Measurements from ENCODE around the gene CLEC4G.
"Not testable (repeated sequence)": the region's sequence is repeated elsewhere in the genome, so short reads cannot be mapped to it uniquely, and the experiment has no call there.

CLEC4G gene

DNA sequence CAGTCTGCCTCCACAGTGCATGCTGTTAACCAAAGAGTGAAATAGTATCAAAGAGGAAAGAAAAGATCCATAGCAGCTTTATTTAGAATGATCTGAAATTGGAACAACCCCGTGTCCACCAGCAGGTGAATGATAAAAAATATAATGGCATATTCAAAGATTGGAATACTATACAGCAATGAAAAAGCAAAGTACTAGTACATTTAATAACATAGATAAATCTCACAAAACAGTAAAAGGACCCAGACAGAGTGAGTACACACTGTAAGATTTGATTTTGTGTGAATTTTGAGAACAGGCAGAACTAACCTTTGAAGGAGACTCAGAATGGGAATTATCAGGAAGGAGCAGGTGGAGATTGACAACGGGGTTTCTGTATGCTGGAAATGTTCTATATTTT, 16.3 kb upstream of the CLEC4G start:
- H3K4me3 ChIP-seq, result no peak overlapping the region
- H3K27ac ChIP-seq, result no peak overlapping the region

DNA sequence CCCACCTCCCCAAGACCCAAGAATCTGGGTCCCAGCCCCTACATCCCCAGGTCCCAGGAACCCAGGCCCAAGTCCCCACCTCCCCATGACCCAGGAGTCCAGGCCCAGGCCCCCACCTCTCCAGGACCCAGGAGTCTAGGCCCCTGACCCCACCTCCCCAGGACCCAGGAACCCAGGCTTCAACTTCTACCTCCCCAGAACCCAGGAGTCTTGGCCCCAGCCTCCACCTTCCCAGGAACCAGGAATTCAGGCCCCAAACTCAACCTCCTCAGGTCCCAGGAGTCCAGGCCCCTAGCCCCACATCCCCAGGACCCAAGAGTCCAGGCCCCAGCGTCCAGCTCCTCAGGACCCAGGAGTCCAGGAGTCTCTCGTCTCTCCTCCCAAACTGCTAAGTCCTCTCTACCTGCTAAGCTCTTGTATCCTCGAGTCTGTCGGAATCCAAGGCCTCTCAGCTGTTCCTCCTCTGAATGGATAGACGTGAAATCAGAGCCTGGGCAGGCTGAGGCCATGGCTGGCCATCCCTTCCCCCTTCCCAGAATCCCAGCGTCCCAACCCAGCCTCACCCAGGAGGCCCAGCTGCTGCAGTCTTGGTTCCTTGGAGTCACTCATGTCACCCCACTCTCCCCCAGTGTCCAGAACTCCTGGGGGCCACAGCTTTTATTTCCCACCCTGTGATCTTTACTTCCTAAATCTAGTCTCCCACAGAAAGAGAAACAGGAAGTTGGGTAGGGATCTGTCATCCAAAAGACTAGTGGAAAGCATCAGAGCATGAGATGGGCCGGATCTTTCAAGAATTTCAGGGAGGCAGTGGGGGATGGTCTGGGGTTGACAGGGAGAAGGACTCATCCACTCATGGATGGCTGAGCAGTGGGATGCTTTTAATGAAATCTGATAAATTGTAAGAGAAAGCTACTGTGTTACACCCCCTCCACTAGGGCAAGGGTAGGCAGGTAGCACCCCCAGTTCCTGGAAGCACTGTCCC, 15.3 kb upstream of the CLEC4G start, which contains the start of gene CD209:
CD209 (minus strand) TSS at position 632 of the 982 bp plus-strand sequence; CDS start at position 609, 23 bp downstream.
- Histone ChIP-seq H3K4me3 (peak within 1 kb of the TSS in 1 of 7 experiments; percentile 4), H3K27ac (peak within 1 kb of the TSS in 7 of 21 experiments; percentile 1 to 54 (median 18))

DNA sequence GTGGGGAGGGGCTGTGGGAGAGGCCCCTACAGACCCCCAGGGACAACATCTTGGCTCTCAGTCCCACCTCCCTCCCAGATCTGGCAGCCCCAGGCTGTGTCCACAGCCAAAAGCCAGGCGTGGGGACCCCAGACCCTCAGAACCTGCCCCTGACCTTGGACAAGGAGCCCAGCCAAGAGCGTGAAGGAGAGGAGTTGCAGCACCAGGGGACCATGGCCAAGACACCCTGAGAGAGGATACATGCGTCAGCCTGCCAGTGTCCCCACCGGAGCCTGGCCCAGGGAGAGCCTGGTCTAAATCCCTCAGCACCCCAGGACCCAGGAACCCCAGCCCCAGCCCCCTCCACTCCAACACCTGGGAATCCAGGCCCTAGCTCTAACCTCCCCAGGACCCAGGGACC, 14.4 kb upstream of the CLEC4G start:
- H3K4me3 ChIP-seq, result not testable (repeated sequence)
- H3K27ac ChIP-seq, result peak overlapping the region in 4 of 21 experiments; percentile 1 to 54 (median 24)

DNA sequence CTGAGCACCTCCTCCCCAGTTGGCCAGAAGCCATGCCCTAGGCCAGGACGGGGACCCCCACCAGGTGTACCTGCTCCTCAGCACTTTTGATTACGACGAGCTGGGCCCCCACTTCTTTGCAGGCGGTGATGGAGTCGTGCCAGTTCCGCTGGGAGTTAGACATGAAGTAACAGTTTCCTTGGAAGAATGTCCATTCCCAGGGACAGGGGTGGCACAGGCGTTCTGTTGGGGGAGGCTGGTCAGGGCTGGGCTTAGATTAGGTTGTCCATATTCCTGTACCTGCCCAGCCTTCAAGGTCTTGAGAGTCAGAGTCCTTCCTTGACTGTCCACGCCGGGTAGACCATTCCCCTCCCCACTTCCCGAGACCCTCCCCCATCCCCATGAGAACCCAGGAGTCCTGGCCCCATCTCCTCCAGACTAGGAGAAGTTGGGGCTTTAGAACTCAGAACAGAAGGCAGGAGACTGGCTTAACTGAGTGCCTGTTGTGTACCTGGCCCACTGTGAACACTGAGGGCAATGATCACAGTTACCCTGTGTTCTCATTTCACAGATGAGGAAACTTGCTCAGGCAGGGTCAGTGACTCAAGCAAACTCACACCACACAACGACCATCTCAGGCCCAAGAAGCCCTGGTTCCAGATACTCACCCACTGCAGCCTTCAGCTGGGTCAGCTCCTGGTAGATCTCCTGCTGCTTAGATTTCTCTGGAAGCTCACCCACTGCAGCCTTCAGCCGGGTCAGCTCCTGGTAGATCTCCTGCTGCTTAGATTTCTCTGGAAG, 13.2 kb upstream of the CLEC4G start:
- Histone ChIP-seq H3K27ac (no peak overlapping the region), H3K4me3 (no peak overlapping the region)

DNA sequence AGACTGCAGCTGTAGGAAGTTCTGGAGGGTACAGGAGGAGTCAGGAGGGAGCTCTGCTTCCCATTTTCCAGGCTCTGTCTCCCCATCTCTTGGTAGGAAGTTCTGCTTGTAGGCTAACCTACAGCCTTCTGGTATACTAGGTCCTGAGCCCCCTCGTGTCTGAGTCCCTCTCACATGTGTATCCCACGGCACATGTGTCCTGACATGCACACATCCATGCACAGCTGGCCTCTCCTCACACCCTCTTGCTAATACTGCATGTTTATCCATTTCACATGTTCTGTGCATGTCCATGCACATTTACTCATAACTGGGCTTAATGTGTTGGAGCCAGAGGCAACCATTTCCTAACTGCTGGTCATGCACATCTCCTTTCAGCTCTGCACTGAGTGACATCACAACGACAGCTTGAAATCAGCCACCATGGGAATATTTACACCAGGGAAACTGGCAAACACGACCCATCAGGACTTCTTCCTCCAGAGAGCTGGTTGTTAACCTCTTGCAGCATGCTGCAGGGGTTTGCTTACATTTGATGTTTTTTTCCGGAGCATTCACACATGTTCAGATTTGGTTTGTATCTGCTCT, 12.4 kb upstream of the CLEC4G start:
- no peak overlapping the region for H3K4me3 ChIP-seq

DNA sequence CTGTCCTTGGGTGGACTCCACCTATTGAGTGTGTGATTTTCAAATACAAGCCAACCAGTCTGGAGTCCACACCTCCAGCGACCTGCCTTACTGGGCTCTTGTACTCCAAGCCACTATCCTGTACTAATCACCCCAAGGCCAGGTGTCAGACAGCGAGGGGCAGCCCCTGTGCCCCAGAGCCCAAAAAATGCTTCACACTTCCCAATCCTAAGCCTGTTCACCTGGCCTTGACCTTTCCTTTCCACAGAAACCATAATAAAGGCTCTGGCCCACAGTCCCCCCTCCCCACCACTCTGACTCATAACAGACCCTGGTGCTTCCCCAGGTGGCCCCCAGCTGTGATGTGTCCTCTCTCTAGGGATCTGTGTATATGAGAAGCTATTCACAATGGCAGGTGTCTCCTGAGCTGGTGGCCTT, 11.5 kb upstream of the CLEC4G start:
- Histone ChIP-seq H3K27ac (no peak overlapping the region), H3K4me3 (no peak overlapping the region)

More for the DNA sequence above, 12.4 kb upstream of the CLEC4G start:
- no peak overlapping the region for H3K27ac ChIP-seq

DNA sequence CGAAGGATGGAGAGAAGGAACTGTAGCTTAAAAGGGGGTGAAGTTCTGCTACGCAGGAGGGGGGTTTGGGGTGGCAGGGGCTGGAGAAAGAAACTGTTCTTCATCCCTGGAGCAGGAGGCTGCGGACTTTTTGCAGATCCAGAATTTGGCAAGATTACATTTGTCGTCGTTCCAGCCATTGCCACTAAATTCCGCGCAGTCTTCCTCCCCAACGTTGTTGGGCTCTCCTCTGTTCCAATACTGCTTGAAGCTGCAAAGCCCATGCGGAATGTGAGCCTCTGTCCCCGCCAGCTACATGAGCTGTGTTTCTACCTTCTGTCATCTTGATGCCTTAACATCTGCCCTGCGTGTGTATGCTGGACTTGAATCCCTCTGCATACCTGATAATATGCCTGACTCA, 11.1 kb upstream of the CLEC4G start:
- H3K27ac ChIP-seq, result no peak overlapping the region
- no peak overlapping the region for H3K4me3 ChIP-seq

DNA sequence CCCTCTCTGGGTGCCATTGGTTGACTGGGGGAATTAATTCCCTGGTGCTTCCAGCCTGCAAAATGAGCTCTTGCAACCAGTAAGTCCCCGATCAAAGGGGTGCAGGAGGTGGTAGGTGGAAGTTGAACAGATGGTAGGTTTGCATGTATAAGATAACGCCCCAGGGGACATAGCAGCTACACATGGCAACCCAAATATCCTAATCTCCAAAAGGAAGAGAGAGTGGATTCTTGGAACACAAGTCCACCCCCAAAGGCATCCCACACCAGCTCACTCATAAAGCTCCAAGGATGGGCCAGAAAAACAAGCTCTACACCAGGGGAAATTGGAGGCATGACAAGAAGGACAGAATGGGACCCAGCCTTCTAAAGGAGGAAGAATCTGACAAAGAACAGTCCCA, 10.7 kb upstream of the CLEC4G start:
- Histone ChIP-seq H3K4me3 (no peak overlapping the region), H3K27ac (no peak overlapping the region)

DNA sequence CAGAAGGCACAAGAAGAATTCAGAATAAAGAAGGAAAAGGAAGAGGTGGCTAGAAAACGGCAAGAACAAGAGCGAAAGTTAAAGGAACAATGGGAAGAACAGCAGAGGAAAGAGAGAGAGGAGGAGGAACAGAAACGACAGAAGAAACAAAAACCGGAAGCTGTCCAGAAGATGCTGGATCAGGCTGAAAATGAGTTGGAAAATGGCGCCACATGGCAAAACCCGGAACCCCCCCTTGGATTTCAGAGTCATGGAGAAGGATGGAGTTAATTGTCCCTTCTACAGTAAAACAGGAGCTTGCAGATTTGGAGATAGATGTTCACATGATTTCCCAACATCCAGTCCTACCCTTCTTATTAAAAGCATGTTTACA, 8.8 kb upstream of the CLEC4G start:
- Histone ChIP-seq H3K4me3 (no peak overlapping the region), H3K27ac (peak overlapping the region in 1 of 21 experiments; percentile 50)

DNA sequence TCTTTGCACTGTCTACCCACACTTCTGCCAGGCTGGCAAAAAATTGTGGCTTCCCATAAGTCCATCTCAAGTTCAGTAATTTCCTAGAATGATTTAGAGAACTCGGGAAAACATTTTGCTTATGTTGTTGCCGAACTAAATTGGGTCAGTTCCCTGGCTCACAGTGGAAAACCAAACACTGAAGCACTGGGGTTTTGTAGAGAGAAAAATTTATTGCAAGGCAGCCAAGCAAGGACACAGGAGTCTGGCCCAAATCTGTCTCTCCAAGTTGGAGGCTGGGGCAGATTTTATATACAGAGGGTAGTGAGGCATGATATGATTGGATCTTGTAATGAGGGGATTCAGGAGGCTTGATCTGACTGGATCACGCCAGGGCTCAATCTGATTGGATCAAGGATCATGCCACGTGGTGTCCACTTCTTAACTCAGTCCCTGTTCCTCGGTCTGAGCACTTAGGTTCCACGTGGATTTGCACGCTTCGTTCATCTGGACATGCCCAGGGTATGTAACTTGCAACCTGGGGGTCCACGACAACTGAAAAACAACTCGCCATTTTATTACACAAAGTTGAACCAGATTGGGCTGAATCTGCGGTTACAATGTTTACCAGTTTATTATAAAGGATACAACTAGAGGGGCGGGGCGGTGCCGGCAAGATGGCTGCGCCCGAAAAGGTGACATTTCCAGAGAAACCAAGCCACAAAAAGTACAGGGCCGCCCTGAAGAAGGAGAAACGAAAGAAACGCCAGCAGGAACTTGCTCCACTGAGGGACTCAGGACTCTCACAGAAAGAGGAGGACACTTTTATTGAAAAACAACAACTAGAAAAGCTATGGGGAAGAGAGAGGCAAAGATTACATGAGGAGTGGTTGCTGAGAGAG, 8.1 kb upstream of the CLEC4G start:
- Histone ChIP-seq H3K27ac (peak overlapping the region in 2 of 21 experiments; percentile 33 to 50), H3K4me3 (no peak overlapping the region)

DNA sequence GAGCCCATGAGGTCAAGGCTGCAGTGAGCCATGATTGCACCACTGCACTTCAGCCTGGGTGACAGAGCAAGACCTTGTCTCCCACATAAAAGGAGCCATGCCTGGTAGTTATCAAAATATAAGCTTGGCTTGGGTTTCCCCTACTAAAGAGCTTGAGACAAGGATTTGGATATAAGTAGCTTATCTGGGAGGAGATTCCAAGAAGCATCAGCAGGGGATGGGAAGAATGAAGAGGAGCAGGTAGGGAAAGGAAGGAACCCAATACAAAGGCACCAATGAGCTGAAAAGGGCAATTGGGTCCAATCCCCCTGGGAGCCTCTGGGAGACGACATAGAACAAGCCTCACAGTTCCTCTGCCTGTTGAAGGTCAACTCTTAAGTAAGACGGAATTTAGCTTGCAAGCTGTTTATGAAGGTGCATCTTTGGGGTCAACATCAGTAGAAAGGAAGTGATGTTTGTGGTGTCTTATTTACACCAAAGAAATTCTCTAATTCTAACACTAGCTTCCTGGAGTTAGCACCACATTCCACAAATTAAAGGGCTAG, 7.4 kb upstream of the CLEC4G start:
- Histone ChIP-seq H3K27ac (no peak overlapping the region), H3K4me3 (no peak overlapping the region)

DNA sequence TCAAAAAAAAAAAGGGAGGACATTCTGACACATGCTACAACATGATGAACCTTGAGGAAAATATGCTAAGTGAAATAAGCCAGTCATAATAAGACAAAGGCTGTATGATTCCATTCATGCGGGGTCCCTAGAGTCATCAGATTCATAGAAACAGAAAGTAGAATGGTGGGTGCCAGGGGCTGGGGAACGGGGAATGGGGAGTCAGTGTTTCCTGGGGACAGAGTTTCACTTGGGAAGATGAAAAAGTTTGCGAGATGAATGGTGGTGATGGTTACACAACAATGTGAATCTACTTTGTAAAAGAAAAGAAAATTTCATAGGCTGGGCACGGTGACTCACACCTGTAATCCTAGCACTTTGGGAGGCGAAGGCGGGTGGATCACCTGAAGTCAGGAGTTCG, 6.1 kb upstream of the CLEC4G start:
- Histone ChIP-seq H3K4me3 (no peak overlapping the region), H3K27ac (no peak overlapping the region)

DNA sequence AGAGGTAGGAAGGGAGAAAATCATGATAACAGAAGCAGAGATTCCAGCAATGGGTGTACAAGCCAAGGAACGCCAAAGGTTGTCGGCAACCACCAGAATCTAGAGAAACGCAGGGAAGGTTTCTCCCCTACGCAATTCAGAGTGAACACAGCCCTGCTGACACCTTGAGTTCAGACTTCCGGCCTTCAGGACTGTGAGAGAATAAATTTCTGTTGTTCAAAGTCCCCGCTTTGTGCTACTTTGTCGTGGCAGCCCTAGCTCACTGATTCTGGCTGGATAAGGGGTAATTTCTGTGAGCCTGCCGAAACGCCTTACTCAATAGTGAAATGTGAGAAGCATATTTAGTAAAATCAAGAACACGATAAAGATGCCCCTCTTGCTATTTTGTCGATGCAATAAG, 5.3 kb upstream of the CLEC4G start:
- Histone ChIP-seq H3K27ac (no peak overlapping the region), H3K4me3 (no peak overlapping the region)

DNA sequence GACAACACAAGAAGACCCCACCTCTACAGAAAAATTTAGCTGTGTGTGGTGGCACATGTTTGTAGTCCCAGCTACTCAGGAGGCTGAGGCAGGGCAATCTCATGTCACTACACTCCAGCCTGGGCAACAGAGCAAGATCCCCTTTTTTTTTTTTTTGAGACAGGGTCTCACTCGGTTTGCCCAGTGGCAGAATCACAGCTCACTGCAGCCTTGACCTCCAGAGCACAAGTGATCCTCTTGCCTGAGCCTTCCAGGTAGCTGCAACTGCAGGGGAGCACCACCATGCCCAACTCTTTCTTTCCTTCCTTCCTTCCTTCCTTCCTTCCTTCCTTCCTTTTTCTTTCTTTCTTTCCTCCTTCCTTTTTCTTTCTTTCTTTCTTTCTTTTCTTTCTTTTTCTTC, 4.2 kb upstream of the CLEC4G start:
- H3K27ac ChIP-seq, result no peak overlapping the region

DNA sequence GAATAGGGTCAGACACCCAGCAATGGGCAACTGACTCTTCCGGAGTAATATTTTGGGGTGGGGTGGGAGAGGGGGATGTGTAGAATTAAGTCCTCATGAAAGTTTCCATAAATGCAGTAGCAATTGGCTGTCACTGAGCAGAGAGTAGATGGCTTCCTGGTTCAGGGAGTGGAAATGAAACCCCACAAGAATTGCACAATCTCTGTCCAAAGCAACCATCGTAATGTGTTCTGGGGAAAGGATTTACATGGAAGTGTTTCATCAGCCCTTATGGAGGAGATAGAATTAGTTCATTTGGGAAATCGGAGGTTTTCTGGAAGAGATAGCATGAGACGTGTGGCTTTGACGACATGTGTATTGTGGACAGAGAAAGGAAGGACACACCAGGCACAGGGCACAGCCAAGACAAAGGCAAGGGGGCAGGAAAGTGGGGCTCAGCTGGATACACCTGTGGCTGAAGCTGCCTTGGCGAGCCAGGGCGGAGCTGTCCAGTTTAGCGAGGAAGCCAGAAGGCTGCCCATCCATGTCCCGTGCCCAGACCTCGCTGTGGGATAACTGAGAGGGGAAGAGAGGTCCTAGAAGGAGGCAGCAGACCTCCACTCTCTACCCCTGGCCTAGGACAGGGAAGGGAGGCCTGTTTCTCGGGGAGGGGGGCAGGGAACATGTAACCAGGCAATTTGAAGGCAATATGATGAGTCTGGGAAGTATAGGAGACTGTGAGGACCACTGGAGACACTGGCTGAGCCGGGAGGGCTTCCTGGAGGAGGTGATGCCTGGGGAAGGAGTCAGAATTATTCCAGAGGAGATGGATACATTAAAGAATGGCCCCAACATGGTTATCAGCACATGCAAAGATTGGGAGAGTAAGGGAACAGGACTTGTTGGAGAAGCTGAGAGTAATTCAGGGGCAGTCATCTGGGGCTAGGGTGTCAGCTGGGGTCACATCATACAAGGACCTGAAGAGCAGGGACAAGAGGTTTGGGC, 2.6 kb upstream of the CLEC4G start:
- H3K4me3 ChIP-seq, result no peak overlapping the region
- H3K27ac ChIP-seq, result peak overlapping the region in 3 of 21 experiments; percentile 6 to 23 (median 9)

More for the DNA sequence above, 4.2 kb upstream of the CLEC4G start:
- H3K4me3 ChIP-seq, result no peak overlapping the region

DNA sequence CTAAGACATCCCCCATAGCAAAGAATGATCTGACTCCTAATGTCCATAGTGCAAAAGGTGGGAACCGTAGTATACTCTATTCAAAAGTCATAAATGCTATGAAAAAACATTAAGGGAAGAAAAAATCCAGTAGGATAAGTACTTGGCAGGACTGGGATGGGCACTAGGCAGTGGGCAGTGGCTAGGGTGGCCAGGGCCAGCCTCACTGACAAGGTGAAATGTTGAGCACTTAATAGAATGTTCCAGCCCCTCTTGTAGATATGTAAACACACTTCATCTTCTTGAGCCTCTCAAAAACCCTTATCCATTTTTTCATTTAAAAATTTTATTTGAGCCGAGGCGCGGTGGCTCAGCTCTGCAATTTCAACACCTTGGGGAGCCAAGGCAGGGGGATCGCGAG, 1.5 kb upstream of the CLEC4G start:
- Histone ChIP-seq H3K27ac (no peak overlapping the region), H3K4me3 (no peak overlapping the region)

DNA sequence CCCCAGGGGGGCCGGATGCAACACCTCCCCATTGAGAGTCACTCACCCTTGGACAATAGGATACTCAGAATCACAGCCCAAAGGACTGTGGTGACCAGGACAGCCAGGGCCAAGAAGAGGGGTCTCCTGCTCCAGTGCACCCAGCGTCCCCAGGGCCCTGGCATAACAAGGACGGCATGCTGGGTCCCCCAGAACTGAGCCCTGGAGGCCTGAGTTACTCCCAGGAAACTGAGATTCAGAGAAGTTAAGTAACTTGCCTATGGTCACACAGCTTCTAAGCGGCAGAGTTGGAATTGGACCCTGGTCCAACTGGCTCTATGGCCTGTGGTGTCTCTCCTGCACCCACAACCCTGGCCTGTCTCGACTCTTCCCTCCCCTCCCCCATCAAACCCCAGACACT, 295 bp downstream of the CLEC4G start:
- H3K4me3 ChIP-seq, result no peak overlapping the region

DNA sequence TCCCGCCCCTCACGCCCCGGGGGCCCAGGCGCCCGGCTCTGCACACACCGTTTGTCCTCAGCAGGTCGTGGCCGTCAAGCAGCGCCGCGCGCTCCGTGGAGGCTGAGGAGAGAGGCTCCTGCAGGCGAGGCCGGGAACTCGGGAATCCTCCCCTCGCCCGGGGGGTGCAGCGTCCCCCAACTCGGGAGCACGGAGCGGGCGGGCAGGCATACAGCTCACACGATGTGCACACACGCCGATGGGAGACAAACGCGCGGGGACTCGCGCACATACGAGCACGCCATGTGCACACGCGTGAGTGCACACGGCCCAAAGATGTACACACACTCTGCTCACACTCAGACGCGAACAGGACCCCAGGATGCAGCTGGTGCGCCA, 703 bp downstream of the CLEC4G start:
- Histone ChIP-seq H3K27ac (no peak overlapping the region), H3K4me3 (no peak overlapping the region)

More for the DNA sequence above, 295 bp downstream of the CLEC4G start:
- no peak overlapping the region for H3K27ac ChIP-seq

Measured in skin epidermis (tissue), 12 donors.